Measurements from ENCODE around the gene COQ10B.

COQ10B gene

DNA sequence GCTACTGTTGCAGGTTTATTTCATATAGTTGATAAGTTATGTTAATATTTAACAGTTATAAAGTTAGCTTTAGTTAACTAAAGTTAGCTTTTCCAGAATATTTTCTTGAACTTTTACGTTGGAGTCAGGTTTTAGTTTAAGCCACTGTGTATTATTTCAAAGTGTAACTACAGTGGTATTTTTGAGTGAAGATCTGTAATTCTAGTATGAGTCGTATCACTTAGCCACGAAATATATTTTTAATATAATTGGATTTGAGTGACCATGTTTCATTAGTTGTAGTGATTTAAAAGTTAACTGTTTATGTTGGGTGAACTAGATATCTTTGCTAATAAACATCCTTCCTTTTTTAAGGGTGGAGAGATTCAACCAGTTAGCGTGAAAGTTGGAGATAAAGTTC lies 49.3 kb downstream of the COQ10B start:
- Histone ChIP-seq H3K9me2 (ENCODE audit: low read depth, low read length) (no peaks in the 10 kb centered on the region), H3F3A (ENCODE audit: insufficient read depth, low read length) (peaks cover 3% of the 10 kb centered on the region; the same call in 1 of the 2 replicates), H3K9ac (ENCODE audit: low read length) (no peak overlapping the region), H4K20me1 (ENCODE audit: insufficient read depth, low read length) (no peaks in the 10 kb centered on the region), H3K4me1 (ENCODE audit: insufficient read depth, low read length, severe bottlenecking) (peaks cover 25% of the 10 kb centered on the region), H3K9me3 (ENCODE audit: low read length) (no peaks in the 10 kb centered on the region), H3K4me2 (ENCODE audit: low read length) (peak overlapping the region; percentile 65), H2AFZ (ENCODE audit: low read length) (no peak overlapping the region), H3K36me3 (ENCODE audit: insufficient read depth, low read length) (peaks cover 79% of the 10 kb centered on the region), H3K79me2 (ENCODE audit: insufficient read depth, low read length) (peaks cover 46% of the 10 kb centered on the region), H3K27me3 (ENCODE audit: insufficient read depth, low read length) (no peaks in the 10 kb centered on the region), H3K27ac (ENCODE audit: low read depth, low read length, poor library complexity, severe bottlenecking) (peak overlapping the region; percentile 52), H3K4me3 (ENCODE audit: low read depth, low read length, poor library complexity, severe bottlenecking) (peak overlapping the region; percentile 83)
- no peak for TF ChIP-seq EZH2 (IDR thresholded peaks at IDR 0.05; ENCODE audit: borderline replicate concordance, low read length)
- TF ChIP-seq, protein P1, sequence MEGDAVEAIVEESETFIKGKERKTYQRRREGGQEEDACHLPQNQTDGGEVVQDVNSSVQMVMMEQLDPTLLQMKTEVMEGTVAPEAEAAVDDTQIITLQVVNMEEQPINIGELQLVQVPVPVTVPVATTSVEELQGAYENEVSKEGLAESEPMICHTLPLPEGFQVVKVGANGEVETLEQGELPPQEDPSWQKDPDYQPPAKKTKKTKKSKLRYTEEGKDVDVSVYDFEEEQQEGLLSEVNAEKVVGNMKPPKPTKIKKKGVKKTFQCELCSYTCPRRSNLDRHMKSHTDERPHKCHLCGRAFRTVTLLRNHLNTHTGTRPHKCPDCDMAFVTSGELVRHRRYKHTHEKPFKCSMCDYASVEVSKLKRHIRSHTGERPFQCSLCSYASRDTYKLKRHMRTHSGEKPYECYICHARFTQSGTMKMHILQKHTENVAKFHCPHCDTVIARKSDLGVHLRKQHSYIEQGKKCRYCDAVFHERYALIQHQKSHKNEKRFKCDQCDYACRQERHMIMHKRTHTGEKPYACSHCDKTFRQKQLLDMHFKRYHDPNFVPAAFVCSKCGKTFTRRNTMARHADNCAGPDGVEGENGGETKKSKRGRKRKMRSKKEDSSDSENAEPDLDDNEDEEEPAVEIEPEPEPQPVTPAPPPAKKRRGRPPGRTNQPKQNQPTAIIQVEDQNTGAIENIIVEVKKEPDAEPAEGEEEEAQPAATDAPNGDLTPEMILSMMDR (IDR thresholded peaks at IDR 0.05; ENCODE audit: low read length) = no peak

DNA sequence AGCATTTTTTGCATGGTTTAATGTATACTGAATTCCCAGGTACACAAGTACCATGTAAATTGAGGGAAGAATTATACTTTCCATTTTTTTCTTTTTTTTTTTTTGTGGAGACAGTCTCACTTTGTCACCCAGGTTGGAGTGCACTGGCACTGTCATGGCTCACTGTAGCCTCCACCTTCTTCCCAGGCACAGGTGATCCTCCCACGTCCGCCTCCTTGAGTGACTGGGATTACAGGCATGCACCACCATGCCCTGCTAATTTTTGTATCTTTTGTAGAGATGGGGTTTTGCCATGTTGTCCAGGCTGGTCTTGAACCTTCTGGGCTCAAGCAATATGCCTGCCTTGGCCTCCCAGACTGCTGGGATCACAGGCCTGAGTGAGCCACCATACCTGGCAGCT lies 50.6 kb downstream of the COQ10B start:
- Histone ChIP-seq H3K27me3 (ENCODE audit: insufficient read depth, low read length) (no peaks in the 10 kb centered on the region), H4K20me1 (ENCODE audit: insufficient read depth, low read length) (no peaks in the 10 kb centered on the region), H3F3A (ENCODE audit: insufficient read depth, low read length) (peaks cover 3% of the 10 kb centered on the region; the same call in 1 of the 2 replicates), H3K27ac (ENCODE audit: low read depth, low read length, poor library complexity, severe bottlenecking) (no peak overlapping the region), H3K4me2 (ENCODE audit: low read length) (no peak overlapping the region), H3K36me3 (ENCODE audit: insufficient read depth, low read length) (peaks cover 70% of the 10 kb centered on the region), H3K4me1 (ENCODE audit: insufficient read depth, low read length, severe bottlenecking) (peaks cover 17% of the 10 kb centered on the region), H3K4me3 (ENCODE audit: low read depth, low read length, poor library complexity, severe bottlenecking) (no peak overlapping the region), H3K9me3 (ENCODE audit: low read length) (no peaks in the 10 kb centered on the region), H3K9ac (ENCODE audit: low read length) (no peak overlapping the region), H3K9me2 (ENCODE audit: low read depth, low read length) (no peaks in the 10 kb centered on the region), H2AFZ (ENCODE audit: low read length) (no peak overlapping the region), H3K79me2 (ENCODE audit: insufficient read depth, low read length) (peaks cover 33% of the 10 kb centered on the region)
- no peak for TF ChIP-seq EZH2 (IDR thresholded peaks at IDR 0.05; ENCODE audit: borderline replicate concordance, low read length)

DNA sequence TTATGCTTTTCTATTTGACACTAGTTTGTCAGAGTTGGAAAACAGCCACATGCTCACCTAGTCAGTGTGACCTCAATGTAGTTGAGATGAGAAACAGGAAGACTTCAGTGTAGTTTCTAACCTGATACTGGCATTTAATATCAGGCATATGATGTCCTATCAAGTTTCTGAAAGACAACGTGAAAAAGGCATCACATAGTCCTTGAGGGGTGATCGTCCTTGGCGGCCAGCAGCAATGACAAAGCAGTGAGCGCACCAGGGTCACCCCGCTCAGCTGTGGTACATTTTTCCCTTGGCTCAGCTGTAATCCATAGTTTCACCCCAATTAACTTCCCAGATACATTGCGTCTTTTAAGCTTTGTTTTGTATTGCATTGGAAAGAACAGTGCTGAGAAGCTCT lies 51.2 kb downstream of the COQ10B start:
- Histone ChIP-seq H3K4me3 (ENCODE audit: low read depth, low read length, poor library complexity, severe bottlenecking) (no peak overlapping the region), H3F3A (ENCODE audit: insufficient read depth, low read length) (peaks cover 3% of the 10 kb centered on the region; the same call in 1 of the 2 replicates), H3K79me2 (ENCODE audit: insufficient read depth, low read length) (peaks cover 28% of the 10 kb centered on the region), H3K27me3 (ENCODE audit: insufficient read depth, low read length) (no peaks in the 10 kb centered on the region), H3K9ac (ENCODE audit: low read length) (no peak overlapping the region), H3K9me3 (ENCODE audit: low read length) (no peaks in the 10 kb centered on the region), H4K20me1 (ENCODE audit: insufficient read depth, low read length) (no peaks in the 10 kb centered on the region), H3K9me2 (ENCODE audit: low read depth, low read length) (no peaks in the 10 kb centered on the region), H2AFZ (ENCODE audit: low read length) (no peak overlapping the region), H3K36me3 (ENCODE audit: insufficient read depth, low read length) (peaks cover 65% of the 10 kb centered on the region), H3K4me2 (ENCODE audit: low read length) (no peak overlapping the region), H3K27ac (ENCODE audit: low read depth, low read length, poor library complexity, severe bottlenecking) (no peak overlapping the region), H3K4me1 (ENCODE audit: insufficient read depth, low read length, severe bottlenecking) (peaks cover 17% of the 10 kb centered on the region)
- TF ChIP-seq, protein P1 (IDR thresholded peaks at IDR 0.05; ENCODE audit: low read length) = no peak
- TF ChIP-seq EZH2 (IDR thresholded peaks at IDR 0.05; ENCODE audit: borderline replicate concordance, low read length) = no peak

DNA sequence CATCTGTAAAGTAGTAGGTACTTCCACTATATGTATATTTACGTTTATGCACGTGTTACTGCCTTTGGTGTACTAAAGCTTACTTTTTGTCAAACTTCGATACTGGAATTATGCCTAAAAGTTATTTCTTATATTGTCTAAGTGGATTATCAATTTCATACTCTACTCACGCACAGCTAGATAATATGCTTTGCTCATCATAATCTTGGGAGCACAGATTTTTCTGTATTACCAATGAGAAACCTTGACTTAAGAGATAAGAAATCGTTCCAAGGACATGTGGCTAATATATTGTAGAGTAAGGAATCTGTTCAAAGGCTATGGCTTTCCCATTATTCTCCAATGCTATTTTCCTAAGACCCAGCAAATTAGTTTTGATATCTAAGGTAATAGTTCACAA lies 53.3 kb downstream of the COQ10B start:
- Histone ChIP-seq H3K27ac (ENCODE audit: low read depth, low read length, poor library complexity, severe bottlenecking) (no peak overlapping the region), H3K9me2 (ENCODE audit: low read depth, low read length) (no peaks in the 10 kb centered on the region), H2AFZ (ENCODE audit: low read length) (no peak overlapping the region), H3F3A (ENCODE audit: insufficient read depth, low read length) (peaks cover 3% of the 10 kb centered on the region; the same call in 1 of the 2 replicates), H3K9me3 (ENCODE audit: low read length) (no peaks in the 10 kb centered on the region), H3K4me1 (ENCODE audit: insufficient read depth, low read length, severe bottlenecking) (peaks cover 13% of the 10 kb centered on the region), H3K27me3 (ENCODE audit: insufficient read depth, low read length) (no peaks in the 10 kb centered on the region), H4K20me1 (ENCODE audit: insufficient read depth, low read length) (no peaks in the 10 kb centered on the region), H3K4me2 (ENCODE audit: low read length) (no peak overlapping the region), H3K9ac (ENCODE audit: low read length) (no peak overlapping the region), H3K36me3 (ENCODE audit: insufficient read depth, low read length) (peaks cover 53% of the 10 kb centered on the region), H3K4me3 (ENCODE audit: low read depth, low read length, poor library complexity, severe bottlenecking) (no peak overlapping the region), H3K79me2 (ENCODE audit: insufficient read depth, low read length) (peaks cover 15% of the 10 kb centered on the region)
- TF ChIP-seq, protein P1 (IDR thresholded peaks at IDR 0.05; ENCODE audit: low read length) = no peak
- no peak for TF ChIP-seq EZH2 (IDR thresholded peaks at IDR 0.05; ENCODE audit: borderline replicate concordance, low read length)
